HT1080 (cell line): ENCODE results near the gene PHYH. TPM values are rescaled to one million over a fixed set of nuclear protein-coding genes. Genes with fewer than 3 reads are reported as not detected.
"Not testable (repeated sequence)": the region's sequence is repeated elsewhere in the genome, so short reads cannot be mapped to it uniquely, and the experiment has no call there.

ENCODE experiments used
- DNase-seq: peaks from one replicate; pipeline ENCODE4 v3.0.0-alpha.2; 2015; ENCODE audit warnings: low read depth
- polyA plus RNA-seq, 2 experiments: library from polyadenylated mRNA; depleted of rRNA; stranded (reverse); fragments of >200 nt; gene quantifications; 2 replicates each; pipeline ENCODE4 v1.2.3, GENCODE V29; 2015
- total RNA-seq: library from RNA; depleted of rRNA; stranded (reverse); fragments of >200 nt; shearing (Covaris generic); gene quantifications from 2 replicates; pipeline ENCODE4 v1.2.3, GENCODE V29; 2014; rRNA removed

PHYH gene
- 6.3 and 10.9 TPM in 2 replicates for total RNA-seq
- polyA plus RNA-seq (2015; cell fraction: cytosol; rRNA removed): 12.6 and 13.5 TPM in 2 replicates
- 7.2 and 8.8 TPM in 2 replicates for polyA plus RNA-seq (2015; cell fraction: nucleus; rRNA removed)

GRCh38 chr10:13299437-13300287 is at the start of gene PHYH:
TSS of gene PHYH (minus strand) at chr10:13300064. CDS start at chr10:13300042, 22 bp downstream.
- DNase-seq: peak; percentile 77

- peak; percentile 70 for DNase-seq
These were observed 48.6 kb upstream of the PHYH start, which contains the start of gene SEPHS1 for GRCh38 chr10:13348216-13349017. TSS of gene SEPHS1 (minus strand) at chr10:13348293. CDS start at chr10:13344950, 3,343 bp downstream.

GRCh38 chr10:13347500-13348156 is 47.8 kb upstream of the PHYH start:
- peak; percentile 59 for DNase-seq

GRCh38 chr10:13347043-13347499 is 47.2 kb upstream of the PHYH start:
- no peak for DNase-seq

- DNase-seq: no peak
These were observed 46.6 kb upstream of the PHYH start for GRCh38 chr10:13346283-13347042.

GRCh38 chr10:13340626-13341376 is 40.9 kb upstream of the PHYH start:
- no peak for DNase-seq

GRCh38 chr10:13340068-13340467 is 40.2 kb upstream of the PHYH start:
- no peak for DNase-seq

GRCh38 chr10:13338390-13339110 is 38.7 kb upstream of the PHYH start:
- DNase-seq: no peak

GRCh38 chr10:13337827-13338196 is 37.9 kb upstream of the PHYH start:
- no peak for DNase-seq

- no peak for DNase-seq
These were observed 37.4 kb upstream of the PHYH start for GRCh38 chr10:13337128-13337826.

GRCh38 chr10:13335881-13336280 is 36.0 kb upstream of the PHYH start:
- no peak for DNase-seq

GRCh38 chr10:13334556-13334955 is 34.7 kb upstream of the PHYH start:
- no peak for DNase-seq

- DNase-seq: no peak
These were observed 31.8 kb upstream of the PHYH start for GRCh38 chr10:13331646-13332045.

- not testable (repeated sequence) for DNase-seq
These were observed 31.1 kb upstream of the PHYH start for GRCh38 chr10:13330980-13331379.

- DNase-seq: no peak
These were observed 29.7 kb upstream of the PHYH start for GRCh38 chr10:13329565-13329964.

GRCh38 chr10:13328613-13329012 is 28.7 kb upstream of the PHYH start:
- no peak for DNase-seq

- no peak for DNase-seq
These were observed 28.3 kb upstream of the PHYH start for GRCh38 chr10:13328126-13328525.

GRCh38 chr10:13327534-13327933 is 27.7 kb upstream of the PHYH start:
- DNase-seq: no peak
